Stimulated activated CD8-positive, alpha-beta memory T cell treated with anti-CD3 and anti-CD28 coated beads, Interleukin-7, amount 100 ng/mL, for 4 hours (primary cell): ENCODE data around the gene HTR2A.
"Not testable (repeated sequence)": the region's sequence is repeated elsewhere in the genome, so short reads cannot be mapped to it uniquely, and the experiment has no call there.

Experiments
- DNase-seq, 2 donors: peaks; one replicate each; pipeline ENCODE4 v3.0.0-alpha.2; 2020; ENCODE audit warnings: low read depth in 2 of 2

HTR2A gene

DNA sequence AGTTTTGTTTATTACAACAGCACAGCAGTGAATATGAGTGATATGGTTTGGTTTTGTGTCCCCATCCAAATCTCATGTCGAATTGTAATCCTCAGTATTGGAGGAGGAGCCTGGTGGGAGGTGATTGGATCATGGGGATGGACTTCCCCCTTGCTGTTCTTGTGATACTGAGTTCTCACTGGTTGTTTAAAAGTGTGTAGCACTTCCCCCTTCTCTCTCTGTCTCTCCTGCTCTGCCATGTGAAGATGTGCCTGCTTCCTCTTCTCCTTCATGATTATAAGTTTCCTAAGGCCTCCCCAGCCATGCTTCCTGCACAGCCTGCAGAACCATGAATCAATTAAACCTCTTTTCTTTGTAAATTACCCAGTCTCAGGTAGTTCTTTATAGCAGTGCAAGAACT, 91.9 kb downstream of the HTR2A start:
- DNase-seq, result not testable (repeated sequence)

DNA sequence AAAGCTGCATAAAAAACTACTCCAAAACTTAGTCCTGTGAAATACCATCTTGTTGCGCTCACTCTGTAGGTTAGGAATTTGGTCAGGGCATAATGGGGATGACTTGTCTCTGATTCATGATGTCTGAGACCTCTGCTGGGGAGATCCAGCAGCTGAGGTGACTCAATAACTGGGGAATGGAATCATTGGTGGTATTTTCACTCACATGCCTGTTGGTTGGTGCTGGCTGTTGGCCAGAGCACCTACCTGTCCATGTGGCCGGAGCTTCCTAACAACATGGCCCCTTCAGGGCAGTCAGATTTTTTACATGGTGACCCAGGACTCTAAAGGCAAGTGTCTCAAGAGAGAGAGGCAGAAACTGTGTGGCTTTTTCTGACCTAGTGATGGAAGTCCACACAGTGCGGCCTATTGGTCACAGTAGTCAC, 92.5 kb downstream of the HTR2A start:
- no peak for DNase-seq

DNA sequence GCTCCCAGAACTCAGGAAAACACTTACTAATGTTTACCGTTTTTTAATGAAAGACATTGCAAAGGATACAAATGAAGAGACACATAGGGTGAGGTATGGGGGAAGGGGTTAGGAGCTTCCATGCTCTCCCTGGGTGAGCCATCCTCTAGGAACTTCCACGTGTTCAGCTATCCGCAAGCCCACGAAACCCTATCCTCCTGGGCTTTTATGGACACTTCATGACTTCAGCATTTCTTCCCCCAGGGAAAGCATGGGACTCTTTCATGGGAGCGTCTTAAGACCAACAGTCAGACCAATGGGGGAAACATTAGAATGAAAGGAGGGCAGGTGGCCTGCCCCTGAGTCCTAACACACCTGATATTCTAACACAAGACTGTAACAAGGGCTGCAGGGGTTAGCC, 93.3 kb downstream of the HTR2A start:
- no peak for DNase-seq

DNA sequence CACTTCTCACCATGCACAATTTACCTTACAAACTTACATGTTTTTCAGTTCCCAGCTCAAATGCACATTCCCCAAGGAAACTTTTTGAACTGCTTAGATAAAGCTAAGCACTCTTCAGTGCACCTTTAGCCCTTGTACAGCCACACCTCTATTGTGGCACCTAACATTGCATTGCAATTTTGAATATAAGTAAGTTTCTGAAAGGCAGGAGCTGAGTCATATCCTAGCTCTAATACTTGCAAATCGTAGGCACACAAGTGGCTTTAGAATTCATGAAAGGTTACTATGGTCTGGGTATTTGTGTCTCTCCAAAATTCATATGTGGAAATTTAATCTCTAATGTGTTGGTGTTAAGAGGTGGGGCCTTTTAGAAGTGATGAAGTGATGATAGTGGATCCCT, 95.0 kb downstream of the HTR2A start:
- no peak for DNase-seq

DNA sequence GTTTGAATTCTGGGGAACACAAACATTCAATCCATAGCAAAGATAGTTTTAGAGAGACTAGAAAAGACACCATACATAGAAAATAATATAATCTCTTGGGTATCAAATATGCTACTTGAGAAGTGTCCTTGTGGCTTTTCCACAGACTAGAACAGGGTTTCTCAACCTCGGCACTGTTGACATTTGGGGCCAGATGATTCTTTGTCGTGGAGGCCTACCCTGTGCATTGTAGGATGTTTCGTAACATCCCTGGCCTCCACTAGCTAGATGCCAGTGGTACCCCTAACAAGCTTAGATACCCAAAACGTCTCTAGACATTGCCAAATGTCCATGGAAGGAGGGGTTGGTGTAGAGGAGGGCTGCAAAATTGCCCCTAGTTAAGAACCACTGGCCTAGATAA, 97.7 kb downstream of the HTR2A start:
- DNase-seq, result no peak

DNA sequence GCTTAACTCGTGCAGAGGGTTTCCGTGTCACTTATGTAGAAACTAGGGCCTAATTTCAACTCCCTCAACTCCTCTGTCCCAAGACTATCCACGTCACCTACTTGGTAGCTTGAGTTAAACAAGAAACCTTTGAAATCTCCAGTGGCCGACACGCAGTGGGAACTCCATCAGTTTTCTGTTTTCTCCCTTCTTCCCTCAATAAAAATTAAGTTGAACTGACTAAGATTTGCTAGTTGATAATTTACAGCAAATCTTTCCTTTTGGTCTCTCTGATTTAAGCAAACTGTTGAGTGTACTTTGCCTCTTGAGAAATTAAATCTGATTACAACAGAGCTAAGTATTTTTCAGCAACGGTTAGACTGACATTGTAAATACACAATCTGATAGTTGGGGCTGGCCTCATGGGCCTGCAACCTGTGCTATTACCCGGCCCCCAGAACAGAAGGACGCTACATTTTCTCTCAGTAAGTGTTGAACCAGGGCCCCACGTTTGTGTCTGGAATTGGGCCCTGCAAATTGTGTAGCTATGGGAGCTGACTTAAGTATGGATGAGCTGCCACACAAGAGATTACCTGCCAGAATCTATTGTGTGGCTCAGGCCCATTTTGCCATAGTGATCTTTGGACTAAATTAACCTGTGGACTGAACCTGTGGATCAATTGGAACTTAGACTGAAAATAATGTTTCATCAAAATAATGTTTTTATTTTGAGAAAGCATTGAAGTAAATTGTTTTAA, 99.2 kb downstream of the HTR2A start:
- no peak for DNase-seq

DNA sequence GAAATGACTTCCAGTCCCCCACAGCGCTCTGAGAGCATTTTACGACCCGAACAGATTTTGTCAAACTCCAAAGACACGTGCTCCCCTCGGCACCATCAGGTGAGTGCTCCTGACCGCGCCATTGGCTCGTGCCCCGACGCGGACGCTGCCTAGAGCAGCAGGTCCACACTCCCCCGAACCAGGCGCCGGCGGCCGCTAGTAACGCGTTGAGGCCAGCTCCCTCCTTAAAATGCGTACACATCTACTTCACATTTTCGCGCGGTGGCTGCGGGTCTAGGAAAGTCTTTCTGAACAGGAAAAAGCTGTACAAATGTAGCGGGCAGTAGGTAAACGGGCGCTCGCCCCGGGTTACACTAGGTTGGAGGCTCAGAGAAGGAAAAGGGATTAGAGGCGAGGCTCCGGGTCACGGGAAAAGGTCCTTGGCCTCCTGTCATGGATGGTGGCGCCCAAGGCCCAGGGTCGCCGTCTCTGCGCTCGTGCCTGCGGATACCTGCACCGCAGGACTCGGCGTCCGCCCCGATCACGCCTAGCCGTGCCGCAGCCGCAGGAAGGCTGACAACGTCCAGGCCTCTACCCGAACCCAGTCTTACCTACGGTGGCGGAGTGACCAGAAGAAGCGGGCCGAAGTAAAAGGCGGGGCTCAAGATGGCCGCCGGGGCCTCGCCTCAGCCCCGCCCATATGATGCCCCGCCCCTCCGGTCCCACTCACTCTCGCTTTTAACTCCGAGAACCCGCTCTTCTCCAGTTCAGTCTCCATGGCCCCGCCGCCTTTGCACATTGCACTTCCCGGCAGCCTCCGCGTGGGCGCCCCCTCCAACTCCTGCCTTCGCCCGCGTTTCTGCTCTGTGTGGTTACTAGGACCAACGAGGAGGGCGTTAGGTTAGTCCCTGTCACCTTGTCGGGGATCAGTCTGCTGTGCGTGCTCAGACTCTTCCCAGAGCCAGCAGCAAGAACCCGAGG, 100.1 kb downstream of the HTR2A start, which contains the start of gene ESD:
ESD (minus strand) TSS at position 647 of the 960 bp plus-strand sequence. CDS start 5,748 bp downstream, outside the sequence.
- DNase-seq, result peak; percentile 79 to 83

DNA sequence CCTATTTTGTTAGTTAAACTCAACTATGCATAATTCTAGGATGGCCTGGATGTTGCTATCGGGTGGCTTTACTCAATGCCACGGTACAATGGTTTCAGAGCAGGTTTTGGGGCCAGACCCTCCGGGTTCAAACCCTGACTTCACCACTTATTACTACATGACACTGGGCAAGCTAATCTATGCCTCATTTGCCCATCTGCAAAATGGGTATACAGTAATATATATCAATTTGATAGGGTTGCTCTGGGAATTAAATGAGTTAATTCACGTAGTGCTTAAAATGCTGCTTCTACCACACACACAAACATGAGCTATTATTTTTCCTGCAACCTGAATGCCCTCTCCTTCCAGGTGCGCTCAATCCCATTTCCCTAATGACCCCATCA, 100.7 kb downstream of the HTR2A start:
- DNase-seq, result no peak

DNA sequence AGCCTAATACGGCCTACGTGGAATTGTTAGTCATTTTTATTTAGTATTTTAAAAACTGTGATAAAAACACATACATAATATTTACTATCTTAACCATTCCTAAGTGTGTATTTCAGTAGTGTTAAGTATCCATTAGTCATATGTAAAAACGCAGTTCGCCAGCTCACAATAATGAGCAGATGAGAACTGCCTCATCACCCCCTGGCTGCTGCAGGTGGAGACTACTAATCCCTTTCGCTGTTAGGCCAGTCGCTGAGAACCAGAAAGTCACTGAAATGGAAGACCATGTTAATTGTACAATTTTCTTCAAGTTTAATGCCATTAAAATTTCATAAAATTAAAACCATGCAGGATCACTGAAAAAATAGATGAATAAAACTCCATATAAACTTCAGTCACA, 101.5 kb downstream of the HTR2A start:
- no peak for DNase-seq

DNA sequence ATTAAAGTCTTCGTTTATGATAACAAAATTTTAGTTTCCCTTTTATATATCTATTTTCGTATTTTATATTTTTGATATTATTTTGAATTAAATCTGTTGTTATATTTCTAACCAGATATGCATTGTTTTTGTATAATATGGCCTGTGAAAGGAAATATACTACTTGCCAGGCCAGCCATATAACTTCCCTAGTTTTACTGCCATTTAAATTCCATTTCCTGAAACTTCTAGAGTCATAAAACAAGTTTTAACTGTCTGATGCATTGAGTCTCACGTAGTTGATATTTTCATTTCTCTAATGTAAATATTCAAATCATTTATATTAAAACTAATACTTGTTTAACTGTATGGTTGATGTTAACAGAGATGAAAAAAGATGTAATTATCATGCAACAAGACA, 113.3 kb downstream of the HTR2A start:
- no peak for DNase-seq

DNA sequence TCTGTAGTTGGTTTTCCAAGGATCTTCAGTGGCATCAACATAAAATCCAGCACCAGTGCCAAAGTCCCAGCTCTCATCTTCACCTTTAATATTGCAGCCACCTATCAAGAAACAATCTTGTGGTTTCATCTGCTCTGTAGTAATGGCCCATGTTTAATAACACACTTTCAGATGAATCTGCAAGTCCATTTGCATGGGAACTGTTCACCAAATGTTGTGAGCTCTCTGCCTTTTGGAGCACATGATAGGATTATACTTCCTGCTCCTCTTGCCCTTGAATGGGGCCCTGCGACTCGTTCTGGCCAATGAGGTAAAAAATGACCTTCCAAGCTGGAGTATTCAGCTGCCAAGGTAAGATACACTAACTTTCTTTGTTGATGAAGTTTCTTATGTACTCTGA, 114.2 kb downstream of the HTR2A start:
- DNase-seq, result no peak

DNA sequence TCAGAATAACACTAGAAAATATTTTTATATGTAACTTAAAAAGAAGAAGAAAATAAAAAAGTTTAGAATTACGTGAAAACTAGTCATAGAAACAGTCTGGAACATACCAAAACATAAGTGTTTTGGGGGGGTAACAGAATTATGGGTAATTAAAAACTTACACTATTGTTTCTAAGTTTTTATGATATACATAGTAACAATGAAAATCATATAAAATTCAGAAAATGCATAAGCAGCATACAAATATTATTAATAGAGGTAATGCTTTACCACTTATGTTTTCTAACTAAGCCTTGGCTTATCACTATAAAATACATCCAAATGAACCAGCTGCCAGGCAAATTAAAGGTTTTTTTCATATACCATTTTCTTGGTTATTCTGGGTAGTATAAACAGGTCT, 114.8 kb downstream of the HTR2A start:
- DNase-seq, result no peak
